Right lobe of liver (tissue), 4 donors: ENCODE measurements around the gene SGPP2.

Experiments used
- CTCF ChIP-seq, 4 donors: fragments of 200-600 bp in 3 of 4; fragments of 450-650 bp in 1 of 4; IDR thresholded peaks; one replicate each; pipeline versions ENCODE4 v1.5.1 to v1.8.0; 2016 to 2022; ENCODE audit warnings: antibody characterized with exemption in 4 of 4, mild to moderate bottlenecking in 2 of 4
- POLR2A ChIP-seq: fragments of 450-650 bp; IDR thresholded peaks from one replicate; pipeline ENCODE4 v1.6.1; 2017; ENCODE audit warnings: antibody characterized with exemption, mild to moderate bottlenecking
- donor health status: DM: no; HTN: no; CAD: no.
- donor health status: DM: no; HTN: no; CAD: no.
- donor health status: DM: no; HTN: yes; CAD: no.

DNA sequence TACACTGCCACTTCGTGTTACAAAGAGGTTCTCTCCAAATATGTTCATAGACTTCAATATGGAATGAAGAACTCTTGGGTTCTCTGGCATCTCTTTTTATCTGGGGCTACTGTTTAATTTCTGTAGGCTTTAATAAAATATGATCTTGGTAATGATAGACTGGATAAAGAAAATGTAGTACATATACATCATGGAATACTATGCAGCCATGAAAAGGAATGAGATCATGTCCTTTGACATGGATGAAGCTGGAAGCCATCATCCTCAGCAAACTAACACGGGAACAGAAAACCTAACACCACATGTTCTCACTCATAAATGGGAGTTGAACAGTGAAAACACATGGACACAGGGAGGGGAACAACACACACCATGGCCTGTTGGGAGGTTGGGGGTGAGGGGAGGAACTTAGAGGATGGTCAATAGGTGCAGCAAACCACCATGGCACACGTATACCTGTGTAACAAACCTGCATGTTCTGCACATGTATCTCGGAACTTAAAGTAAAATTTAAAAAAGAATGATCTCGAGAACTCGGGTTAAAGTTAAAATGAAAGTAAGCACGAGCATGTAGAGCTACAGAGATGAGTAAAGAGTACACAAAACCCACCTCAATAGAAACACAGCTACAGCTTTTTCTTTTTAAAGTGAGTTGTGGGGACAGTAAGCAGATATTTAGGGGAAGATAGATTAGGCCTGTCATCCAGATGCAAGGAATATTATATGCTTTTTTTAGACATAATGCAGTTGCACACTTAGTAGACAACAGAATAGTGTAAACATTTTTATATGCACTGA lies 102.3 kb downstream of the SGPP2 start:
- TF ChIP-seq CTCF (IDR thresholded peaks at IDR 0.05) (no peak), POLR2A (no peak)
